KOPT-K1 (cell line): ENCODE data around the gene WNK2.

Source experiments
- H3K27ac ChIP-seq: fragments of 200-600 bp; sonication (generic); 2 replicates; pipeline ENCODE4 v1.5.1; 2016; ENCODE audit warnings: antibody characterized with exemption, mild to moderate bottlenecking, low read depth, low read length; ENCODE audit not compliant: poor library complexity, severe bottlenecking
- H3K36me3 ChIP-seq: fragments of 200-600 bp; sonication (generic); 2 replicates; pipeline ENCODE4 v1.5.1; 2017; ENCODE audit warnings: antibody characterized with exemption, mild to moderate bottlenecking, low read length, moderate library complexity; ENCODE audit not compliant: insufficient read depth
- H3K9me3 ChIP-seq: fragments of 200-600 bp; sonication (generic); 2 replicates; pipeline ENCODE4 v1.5.1; 2017; ENCODE audit warnings: antibody characterized with exemption, low read length, mild to moderate bottlenecking; ENCODE audit not compliant: insufficient read depth, poor library complexity, severe bottlenecking

WNK2 gene

GRCh38 chr9:93209576-93210323 is 25.8 kb downstream of the WNK2 start:
- H3K36me3 ChIP-seq = no peaks in the 10 kb centered on the region
- H3K27ac ChIP-seq = no peak overlapping the region
- no peaks in the 10 kb centered on the region for H3K9me3 ChIP-seq

- no peak overlapping the region for H3K27ac ChIP-seq
- H3K9me3 ChIP-seq = peaks cover 5% of the 10 kb centered on the region
- no peaks in the 10 kb centered on the region for H3K36me3 ChIP-seq
These were observed 26.5 kb downstream of the WNK2 start for GRCh38 chr9:93210324-93210973.

- no peak overlapping the region for H3K27ac ChIP-seq
- no peaks in the 10 kb centered on the region for H3K36me3 ChIP-seq
- H3K9me3 ChIP-seq = peaks cover 11% of the 10 kb centered on the region
These were observed 27.2 kb downstream of the WNK2 start for GRCh38 chr9:93210974-93211653.

- Histone ChIP-seq H3K36me3 (no peaks in the 10 kb centered on the region), H3K27ac (no peak overlapping the region), H3K9me3 (peaks cover 12% of the 10 kb centered on the region)
These were observed 27.7 kb downstream of the WNK2 start for GRCh38 chr9:93211654-93212001.

- no peaks in the 10 kb centered on the region for H3K36me3 ChIP-seq
These were observed 28.5 kb downstream of the WNK2 start for GRCh38 chr9:93212409-93212808.

GRCh38 chr9:93216073-93216365 is 32.1 kb downstream of the WNK2 start:
- no peaks in the 10 kb centered on the region for H3K36me3 ChIP-seq
- H3K9me3 ChIP-seq = peaks cover 12% of the 10 kb centered on the region
- H3K27ac ChIP-seq = no peak overlapping the region

More at GRCh38 chr9:93212409-93212808, 28.5 kb downstream of the WNK2 start:
- H3K9me3 ChIP-seq = peaks cover 12% of the 10 kb centered on the region
- no peak overlapping the region for H3K27ac ChIP-seq

GRCh38 chr9:93217706-93218105 is 33.8 kb downstream of the WNK2 start:
- no peak overlapping the region for H3K27ac ChIP-seq

GRCh38 chr9:93218161-93218560 is 34.2 kb downstream of the WNK2 start:
- Histone ChIP-seq H3K27ac (no peak overlapping the region), H3K9me3 (peaks cover 12% of the 10 kb centered on the region), H3K36me3 (no peaks in the 10 kb centered on the region)

More at GRCh38 chr9:93217706-93218105, 33.8 kb downstream of the WNK2 start:
- Histone ChIP-seq H3K9me3 (peaks cover 12% of the 10 kb centered on the region), H3K36me3 (no peaks in the 10 kb centered on the region)

GRCh38 chr9:93218671-93219420 is 34.9 kb downstream of the WNK2 start:
- Histone ChIP-seq H3K9me3 (peaks cover 12% of the 10 kb centered on the region), H3K27ac (no peak overlapping the region), H3K36me3 (no peaks in the 10 kb centered on the region)

- Histone ChIP-seq H3K27ac (no peak overlapping the region), H3K9me3 (peaks cover 12% of the 10 kb centered on the region), H3K36me3 (no peaks in the 10 kb centered on the region)
These were observed 35.8 kb downstream of the WNK2 start for GRCh38 chr9:93219692-93220091.

GRCh38 chr9:93220627-93221026 is 36.7 kb downstream of the WNK2 start:
- Histone ChIP-seq H3K36me3 (no peaks in the 10 kb centered on the region), H3K9me3 (peaks cover 6% of the 10 kb centered on the region), H3K27ac (no peak overlapping the region)

- no peaks in the 10 kb centered on the region for H3K36me3 ChIP-seq
- peaks cover 2% of the 10 kb centered on the region for H3K9me3 ChIP-seq
- H3K27ac ChIP-seq = no peak overlapping the region
These were observed 37.1 kb downstream of the WNK2 start for GRCh38 chr9:93221044-93221443.

- no peak overlapping the region for H3K27ac ChIP-seq
- H3K9me3 ChIP-seq = no peaks in the 10 kb centered on the region
- H3K36me3 ChIP-seq = no peaks in the 10 kb centered on the region
These were observed 38.9 kb downstream of the WNK2 start for GRCh38 chr9:93222890-93223259.

- Histone ChIP-seq H3K27ac (no peak overlapping the region), H3K36me3 (no peaks in the 10 kb centered on the region)
These were observed 39.6 kb downstream of the WNK2 start for GRCh38 chr9:93223260-93224180.

More at GRCh38 chr9:93223260-93224180, 39.6 kb downstream of the WNK2 start:
- H3K9me3 ChIP-seq = no peaks in the 10 kb centered on the region
